ENCODE data around the gene NEUROD4.

NEUROD4 gene

DNA sequence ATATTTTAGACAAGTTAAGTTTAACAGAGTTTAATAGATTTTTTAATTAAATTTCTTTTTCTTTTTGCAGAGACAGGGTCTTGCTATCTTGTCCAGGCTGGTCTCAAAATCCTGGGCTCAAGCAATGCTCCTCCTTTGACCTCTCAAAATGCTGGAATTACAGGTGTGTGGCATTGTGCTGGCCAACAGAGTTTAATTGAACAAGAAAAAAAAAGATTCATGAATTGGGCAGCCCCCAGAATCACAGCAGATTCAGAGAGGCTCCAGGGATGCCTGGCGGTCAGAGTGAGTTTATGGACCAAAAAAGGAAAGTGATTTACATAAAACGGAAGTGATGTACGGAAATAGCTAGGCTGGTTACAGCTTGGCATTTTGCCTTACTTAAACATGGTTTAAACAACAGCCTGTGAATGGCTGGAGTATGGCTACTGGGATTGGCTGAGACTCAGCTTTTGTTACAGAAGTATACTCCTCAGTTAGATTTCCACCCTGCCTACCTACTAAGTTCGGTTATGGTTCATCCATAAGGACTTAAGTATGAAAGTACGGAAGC lies 20.7 kb upstream of the NEUROD4 start:
- peak in 1 of 2 experiments; percentile 6 for DNase-seq

DNA sequence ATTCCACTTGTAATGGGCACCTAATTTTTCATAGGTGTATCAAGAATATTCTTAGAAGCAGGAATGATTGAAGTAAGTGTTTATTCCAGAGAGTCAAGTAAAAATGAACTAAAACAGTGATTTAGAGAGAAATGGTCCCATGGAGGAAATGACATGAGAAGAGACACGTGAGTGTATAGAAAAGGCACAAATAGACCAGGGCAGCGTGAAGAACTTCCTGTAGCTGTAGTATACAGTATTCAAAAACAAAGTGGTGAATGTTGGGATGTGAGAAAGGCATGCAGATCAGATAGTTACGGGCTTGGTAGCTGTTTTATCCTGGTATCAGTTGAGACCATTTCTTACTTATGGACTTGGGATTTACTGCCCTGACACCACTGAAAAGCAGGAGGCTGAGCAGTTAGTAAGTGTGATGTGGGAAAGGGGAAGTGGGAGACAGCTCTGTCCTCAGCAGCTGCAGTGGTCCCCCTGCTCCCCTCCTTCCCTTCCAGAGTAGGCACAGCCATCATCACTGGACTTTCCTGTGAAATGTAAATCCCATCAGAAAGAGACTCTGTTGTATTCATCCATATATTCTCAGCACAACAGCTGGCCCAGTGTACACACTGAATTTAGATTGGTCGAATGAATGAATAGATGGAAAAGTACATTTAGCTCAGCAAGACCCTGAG lies 18.4 kb upstream of the NEUROD4 start:
- no peak for DNase-seq

DNA sequence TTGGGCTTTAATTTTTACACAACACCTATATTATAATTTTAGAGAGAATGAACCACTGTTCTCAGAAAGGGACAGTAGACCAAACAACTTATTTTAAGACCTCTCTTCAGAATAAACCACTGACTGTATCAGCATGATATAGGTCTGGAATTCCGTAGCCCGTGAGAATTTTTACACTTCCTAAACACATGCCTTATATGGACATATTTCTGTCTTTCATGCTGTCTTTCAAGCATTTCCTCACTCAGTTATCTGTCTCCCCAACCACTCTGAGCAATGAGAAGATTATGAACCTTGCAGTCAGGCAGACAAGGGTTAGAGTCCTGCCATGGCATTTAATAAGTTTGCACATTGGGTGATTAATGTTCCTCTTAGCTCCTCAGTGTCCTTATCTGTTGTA lies 17.4 kb upstream of the NEUROD4 start:
- no peak for DNase-seq

DNA sequence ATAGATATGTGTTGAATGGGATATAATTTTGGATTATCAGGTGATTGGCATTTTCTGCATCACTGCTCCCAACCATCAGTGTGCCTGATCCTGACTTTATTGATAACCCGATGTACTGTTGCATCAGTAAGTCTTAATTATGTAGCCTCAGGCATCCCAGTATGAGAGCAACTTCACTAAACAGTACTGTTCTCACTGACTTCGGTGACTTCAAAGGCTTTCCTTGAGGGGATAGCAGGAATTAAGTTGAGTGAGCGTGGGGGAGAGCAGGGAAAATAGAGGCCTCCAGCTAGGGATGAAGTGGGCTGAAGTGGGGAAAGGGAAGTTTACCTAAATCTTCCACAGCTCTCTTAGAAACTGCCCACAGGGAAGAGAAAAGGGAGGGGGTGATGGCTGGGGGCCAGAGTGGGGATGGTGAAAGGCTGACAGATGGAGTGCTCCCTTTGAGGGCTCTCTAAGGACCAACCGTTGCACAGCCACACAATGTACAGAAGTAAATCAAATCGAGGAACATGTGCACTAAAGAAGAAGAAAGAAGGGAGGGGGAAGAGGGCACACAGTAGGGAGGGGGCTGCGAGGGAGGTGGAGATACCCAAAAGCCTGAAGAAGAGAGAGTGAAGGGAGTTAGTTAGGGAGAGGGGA lies 10.7 kb upstream of the NEUROD4 start:
- no peak for DNase-seq

GRCh38 chr12:55017416-55017925 lies 2.3 kb upstream of the NEUROD4 start:
- no peak for DNase-seq

- no peak for DNase-seq
These were observed 4.8 kb downstream of the NEUROD4 start for GRCh38 chr12:55024575-55024974.

DNA sequence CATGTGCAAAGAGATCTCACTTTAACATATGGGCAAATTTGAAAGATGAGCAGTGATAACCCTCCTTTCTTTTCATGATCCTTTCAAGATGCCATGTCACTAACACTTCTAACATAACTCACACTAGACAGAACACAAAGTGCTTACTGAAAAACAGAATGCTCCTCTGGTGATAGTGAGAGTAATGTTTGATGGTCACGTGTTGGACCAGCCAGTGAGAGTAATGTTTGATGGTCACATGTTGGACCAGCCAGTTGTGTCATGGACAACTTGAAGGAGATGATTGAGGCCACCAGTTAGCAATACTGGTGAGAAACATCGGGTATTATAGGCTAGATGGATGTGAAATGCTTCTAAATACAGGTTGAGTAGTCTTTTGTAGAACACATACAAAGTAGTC lies 5.7 kb downstream of the NEUROD4 start:
- no peak for DNase-seq

DNA sequence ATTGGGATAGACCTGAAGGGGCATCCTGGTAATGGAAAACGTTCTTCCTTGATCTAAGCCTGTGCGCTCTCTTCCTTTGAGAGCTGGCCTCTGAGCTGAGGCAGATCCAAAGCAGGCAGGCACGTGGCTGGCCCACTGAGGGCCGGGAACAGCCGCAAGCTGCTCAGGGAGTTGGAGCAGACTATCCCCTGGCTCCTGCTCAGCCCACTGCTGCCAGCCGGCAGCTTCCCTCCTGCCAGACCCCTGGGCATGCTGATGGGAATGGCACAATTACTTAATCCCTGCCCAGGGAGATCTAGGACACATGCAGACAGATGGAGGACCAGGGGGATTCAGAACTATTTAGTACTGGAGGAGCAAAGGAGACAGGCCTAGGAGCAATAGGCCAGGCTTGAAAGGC lies 14.4 kb downstream of the NEUROD4 start:
- no peak for DNase-seq

DNA sequence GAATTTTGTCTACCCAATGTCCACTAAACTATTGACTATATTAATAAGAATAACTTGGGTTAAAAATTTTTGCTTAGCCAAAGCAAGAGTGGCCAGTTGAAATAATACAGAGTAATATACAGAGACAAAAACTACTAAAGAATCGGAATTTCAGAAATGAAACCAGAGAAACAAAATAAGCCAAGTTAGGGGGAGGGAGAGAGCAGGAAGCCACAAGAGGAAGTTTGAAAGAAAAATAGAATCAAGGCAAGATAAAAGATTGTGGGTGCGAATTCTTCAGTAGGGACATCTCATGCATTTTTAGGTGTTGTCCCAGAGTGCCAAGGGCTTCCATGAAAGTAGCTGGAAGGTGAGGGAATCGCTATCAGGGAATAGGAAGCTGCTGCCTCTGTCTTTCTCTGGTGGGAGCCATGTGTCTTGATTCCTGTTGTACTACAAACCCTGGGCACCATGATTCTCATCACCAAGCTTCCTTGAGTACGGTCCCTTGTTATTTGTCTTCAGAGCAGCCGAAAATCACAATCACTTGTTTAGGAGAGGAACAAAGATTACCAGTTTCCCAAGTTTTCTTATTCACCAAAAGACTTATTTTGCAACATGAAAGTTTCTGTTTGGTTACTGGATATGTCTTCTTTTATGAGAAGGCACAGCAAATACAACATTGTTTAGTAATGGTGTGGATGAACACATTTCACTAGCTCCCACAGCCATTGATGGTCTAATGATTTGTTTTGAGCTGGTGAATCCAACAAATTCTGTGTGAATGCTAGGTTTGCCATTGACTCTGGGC lies 16.7 kb downstream of the NEUROD4 start:
- no peak for DNase-seq

DNA sequence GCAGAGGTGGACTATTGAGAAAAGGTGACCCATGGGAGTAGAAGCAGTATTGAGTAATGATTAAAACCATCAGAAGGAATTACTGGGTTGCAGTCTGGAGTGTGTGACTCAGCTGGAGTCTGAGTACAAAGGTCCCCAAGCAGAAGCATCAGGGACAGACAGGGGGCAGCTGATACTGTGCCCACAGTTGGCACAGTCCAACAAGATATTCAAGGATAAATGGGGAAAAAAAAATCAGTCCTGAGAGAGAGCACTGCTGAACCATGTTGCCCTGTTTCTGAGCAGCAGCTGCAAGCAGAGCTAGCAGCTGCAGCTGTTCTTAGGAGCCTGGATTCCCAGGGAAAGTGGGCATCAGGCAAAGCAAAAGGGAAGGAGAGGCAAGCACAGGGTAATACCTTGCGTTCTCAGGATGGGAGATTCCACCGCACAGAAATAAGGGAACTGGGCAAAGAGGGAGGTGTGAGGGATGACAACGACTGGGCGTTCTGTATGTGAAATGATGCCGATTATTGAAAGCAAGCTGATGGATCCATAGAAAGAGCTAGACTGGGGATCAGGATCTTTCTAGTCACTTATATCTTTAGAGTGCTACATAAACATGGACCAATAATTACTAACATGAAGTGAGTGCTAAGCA lies 17.7 kb downstream of the NEUROD4 start:
- no peak for DNase-seq

- no peak for DNase-seq
These were observed 19.9 kb downstream of the NEUROD4 start for GRCh38 chr12:55039395-55040354.

DNA sequence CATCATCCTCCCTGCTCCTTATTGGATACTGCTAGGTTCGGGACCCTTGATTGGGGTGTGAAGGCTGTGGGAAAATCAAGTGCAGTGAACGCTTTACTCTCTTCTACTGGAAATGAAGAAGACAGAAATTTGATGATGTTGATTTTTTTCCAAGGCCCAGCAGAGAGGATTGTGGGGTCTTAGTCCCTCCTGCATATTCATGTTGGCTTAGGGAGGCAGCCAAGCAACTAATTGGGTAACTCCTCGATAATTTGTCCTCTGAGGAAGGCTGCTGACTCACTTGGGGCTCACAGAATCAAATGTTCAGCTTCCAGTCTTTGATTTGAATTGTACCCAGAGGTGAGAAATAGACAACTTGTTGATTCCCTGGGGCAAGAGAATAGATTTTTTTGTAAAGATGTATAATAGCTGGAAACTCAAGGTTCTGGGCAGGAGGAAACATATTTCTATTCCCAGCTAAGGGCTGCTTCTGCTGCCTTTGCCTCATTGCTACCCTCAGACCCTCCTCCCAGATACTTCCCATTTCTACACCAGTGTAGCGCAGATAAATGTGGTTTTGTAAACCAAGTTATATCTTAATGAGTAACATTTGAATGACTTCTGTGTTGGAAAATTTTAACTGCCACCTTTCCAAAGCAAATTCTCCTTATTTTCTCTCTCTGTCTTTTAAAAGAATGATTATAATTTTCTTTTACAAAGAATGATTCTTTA lies 21.7 kb downstream of the NEUROD4 start:
- no peak for DNase-seq

- DNase-seq, result no peak
These were observed 23.8 kb downstream of the NEUROD4 start for GRCh38 chr12:55043542-55043941.

- no peak for DNase-seq
These were observed 24.4 kb downstream of the NEUROD4 start for GRCh38 chr12:55044135-55044534.

DNA sequence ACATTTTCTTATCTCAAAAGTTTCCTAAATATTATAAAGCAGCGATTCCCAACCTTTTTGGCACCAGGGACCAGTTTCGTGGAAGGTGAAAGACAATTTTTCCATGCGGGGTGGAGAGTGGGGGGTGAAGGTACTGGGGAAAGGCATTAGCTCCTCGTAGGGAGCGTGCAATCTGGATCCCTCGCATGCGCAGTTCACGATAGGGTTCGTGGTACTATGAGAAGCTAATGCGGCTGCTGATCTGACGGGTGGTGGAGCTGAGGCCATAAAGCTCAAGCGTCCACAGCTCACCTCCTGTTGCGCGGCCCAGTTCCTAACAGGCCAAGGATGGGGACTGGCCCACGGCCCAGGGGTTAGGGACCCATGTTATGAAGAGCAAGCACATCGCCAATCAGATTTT lies 29.9 kb downstream of the NEUROD4 start:
- no peak for DNase-seq

GRCh38 chr12:55051197-55051947 lies 31.6 kb downstream of the NEUROD4 start:
- DNase-seq, result no peak

GRCh38 chr12:55057481-55057880 lies 37.7 kb downstream of the NEUROD4 start:
- DNase-seq, result peak in 1 of 2 experiments; percentile 3

GRCh38 chr12:55058082-55058481 lies 38.3 kb downstream of the NEUROD4 start:
- no peak for DNase-seq

GRCh38 chr12:55058776-55059175 lies 39.0 kb downstream of the NEUROD4 start:
- no peak for DNase-seq

DNA sequence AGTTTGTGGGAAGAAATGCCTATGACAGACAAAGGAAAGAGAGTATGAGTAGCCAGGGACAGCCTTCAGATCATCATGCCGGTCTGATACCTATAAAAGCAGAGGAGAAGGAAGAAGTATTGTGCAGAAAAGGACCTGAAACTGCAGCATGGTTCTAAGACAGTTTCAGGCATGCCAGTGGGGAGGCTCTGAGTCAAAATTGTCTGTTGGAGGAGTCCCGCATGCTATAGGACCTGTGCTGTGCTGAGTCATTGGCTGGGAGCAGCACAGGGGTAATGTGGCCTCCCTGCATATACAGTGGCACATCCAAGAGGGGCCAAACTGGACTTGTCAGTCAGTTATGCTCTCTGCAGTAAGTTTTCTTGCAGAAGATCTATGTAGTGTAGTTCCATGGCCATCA lies 40.7 kb downstream of the NEUROD4 start:
- DNase-seq, result no peak
